Esophagus squamous epithelium (tissue), 4 donors: ENCODE data around the gene UNC93A.
"Not testable (repeated sequence)": the region's sequence is repeated elsewhere in the genome, so short reads cannot be mapped to it uniquely, and the experiment has no call there.

Experiments
- POLR2A ChIP-seq, 4 donors: fragments of 450-650 bp; IDR thresholded peaks; one replicate each; pipeline ENCODE4 v1.6.1; 2017; ENCODE audit warnings: antibody characterized with exemption in 4 of 4, mild to moderate bottlenecking in 4 of 4, moderate library complexity in 3 of 4
- TF ChIP-seq, protein P1 (sequence below), 6 experiments: fragments of 450-650 bp in 4 of 6; fragments of 200-600 bp in 2 of 6; sonication (generic) in 2 of 6; IDR thresholded peaks; one replicate each; pipeline ENCODE4 v1.5.1; 2016 to 2019; ENCODE audit warnings: antibody characterized with exemption in 6 of 6, mild to moderate bottlenecking in 4 of 6, moderate library complexity in 4 of 6

DNA sequence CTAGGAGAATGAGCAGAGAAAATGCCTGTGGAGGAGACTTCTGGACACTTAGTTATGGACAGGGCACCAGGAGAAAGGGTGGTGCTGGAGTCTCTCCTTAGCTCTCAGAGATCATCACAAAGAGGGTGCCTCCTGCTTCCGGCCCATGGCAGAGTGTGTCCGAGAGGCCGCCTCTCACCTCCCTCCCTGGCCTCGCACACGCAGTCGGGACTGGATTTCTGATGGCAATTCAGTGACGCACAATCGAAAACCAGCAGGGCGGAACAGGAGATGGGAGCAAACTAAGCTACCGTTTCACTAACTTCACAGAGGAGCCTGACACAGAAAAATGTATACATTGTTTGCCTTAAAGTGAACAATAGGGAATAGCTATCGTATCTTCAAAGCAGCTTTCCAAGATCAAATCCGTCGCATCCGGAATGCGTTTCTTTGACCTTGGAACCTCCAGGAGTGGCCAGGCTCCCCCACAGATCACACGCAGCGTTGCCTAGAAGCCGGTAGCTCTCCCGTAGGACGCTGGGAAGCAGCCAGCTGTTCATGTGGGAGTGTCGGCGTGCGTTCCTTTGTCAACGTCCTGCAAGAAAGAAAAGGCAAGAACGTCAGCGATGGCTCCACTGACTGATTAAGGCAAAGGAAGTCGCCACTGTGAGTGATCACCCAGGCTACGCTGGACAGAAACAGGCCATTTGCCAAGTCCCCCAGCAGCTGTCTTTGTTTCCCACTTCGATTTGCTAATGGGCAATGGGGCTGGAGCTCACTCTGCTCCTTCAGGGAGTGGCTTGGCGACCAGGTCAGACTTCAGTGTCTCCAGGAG, 49.6 kb upstream of the UNC93A start:
- TF ChIP-seq, protein P1, sequence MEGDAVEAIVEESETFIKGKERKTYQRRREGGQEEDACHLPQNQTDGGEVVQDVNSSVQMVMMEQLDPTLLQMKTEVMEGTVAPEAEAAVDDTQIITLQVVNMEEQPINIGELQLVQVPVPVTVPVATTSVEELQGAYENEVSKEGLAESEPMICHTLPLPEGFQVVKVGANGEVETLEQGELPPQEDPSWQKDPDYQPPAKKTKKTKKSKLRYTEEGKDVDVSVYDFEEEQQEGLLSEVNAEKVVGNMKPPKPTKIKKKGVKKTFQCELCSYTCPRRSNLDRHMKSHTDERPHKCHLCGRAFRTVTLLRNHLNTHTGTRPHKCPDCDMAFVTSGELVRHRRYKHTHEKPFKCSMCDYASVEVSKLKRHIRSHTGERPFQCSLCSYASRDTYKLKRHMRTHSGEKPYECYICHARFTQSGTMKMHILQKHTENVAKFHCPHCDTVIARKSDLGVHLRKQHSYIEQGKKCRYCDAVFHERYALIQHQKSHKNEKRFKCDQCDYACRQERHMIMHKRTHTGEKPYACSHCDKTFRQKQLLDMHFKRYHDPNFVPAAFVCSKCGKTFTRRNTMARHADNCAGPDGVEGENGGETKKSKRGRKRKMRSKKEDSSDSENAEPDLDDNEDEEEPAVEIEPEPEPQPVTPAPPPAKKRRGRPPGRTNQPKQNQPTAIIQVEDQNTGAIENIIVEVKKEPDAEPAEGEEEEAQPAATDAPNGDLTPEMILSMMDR (IDR thresholded peaks at IDR 0.05), result not testable (repeated sequence)
- not testable (repeated sequence) for TF ChIP-seq POLR2A (IDR thresholded peaks at IDR 0.05)
